ENCODE measurements around the gene ALPK1.

- TF ChIP-seq POLR2AphosphoS5 (IDR thresholded peaks at IDR 0.05; ENCODE audit: low read depth, low read length) = no peak
- no peak for TF ChIP-seq REST (IDR thresholded peaks at IDR 0.05; ENCODE audit: insufficient read depth in 1 of 2, low read depth in 2 of 2, low read length in 2 of 2)
Observed at GRCh38 chr4:112426416-112426815, 129.2 kb downstream of the ALPK1 start.
